ENCODE measurements around the gene SNAP25.

DNA sequence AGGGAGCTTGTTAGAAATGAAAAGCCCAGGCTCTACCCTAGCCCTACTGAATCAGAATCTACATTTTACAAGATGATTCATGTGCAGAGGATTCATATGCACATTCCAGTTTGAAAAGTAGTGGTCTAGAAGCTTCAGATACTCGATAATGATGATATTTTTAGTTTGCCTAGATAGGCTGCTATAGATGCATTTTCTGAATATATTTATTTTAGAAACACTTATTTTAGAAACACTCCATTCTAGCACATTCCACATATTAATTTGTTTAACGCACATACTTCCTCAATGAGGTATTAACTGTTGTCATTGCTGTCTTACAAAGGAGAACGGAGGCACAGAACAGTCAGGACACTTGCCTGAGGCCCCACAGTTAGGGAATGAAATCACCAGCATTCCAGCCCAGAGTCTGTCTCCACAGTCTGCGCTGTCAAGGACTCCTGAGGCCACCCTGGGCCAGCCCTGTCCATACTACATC is 64.4 kb downstream of the SNAP25 start:
- TF ChIP-seq, protein P1, sequence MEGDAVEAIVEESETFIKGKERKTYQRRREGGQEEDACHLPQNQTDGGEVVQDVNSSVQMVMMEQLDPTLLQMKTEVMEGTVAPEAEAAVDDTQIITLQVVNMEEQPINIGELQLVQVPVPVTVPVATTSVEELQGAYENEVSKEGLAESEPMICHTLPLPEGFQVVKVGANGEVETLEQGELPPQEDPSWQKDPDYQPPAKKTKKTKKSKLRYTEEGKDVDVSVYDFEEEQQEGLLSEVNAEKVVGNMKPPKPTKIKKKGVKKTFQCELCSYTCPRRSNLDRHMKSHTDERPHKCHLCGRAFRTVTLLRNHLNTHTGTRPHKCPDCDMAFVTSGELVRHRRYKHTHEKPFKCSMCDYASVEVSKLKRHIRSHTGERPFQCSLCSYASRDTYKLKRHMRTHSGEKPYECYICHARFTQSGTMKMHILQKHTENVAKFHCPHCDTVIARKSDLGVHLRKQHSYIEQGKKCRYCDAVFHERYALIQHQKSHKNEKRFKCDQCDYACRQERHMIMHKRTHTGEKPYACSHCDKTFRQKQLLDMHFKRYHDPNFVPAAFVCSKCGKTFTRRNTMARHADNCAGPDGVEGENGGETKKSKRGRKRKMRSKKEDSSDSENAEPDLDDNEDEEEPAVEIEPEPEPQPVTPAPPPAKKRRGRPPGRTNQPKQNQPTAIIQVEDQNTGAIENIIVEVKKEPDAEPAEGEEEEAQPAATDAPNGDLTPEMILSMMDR (IDR thresholded peaks at IDR 0.05): no peak
- TF ChIP-seq POLR2A (IDR thresholded peaks at IDR 0.05) (no peak), POLR2AphosphoS5 (IDR thresholded peaks at IDR 0.05) (no peak)
